SK-N-MC (cell line): ENCODE measurements around the gene CKLF.

Source experiments
- DNase-seq: peaks from one replicate; pipeline ENCODE4 v3.0.0-alpha.2; 2011; ENCODE audit warnings: low read depth, low spot score
- H3K27ac ChIP-seq: fragments of 200-600 bp; sonication (generic); 2 replicates; pipeline ENCODE4 v1.5.1; 2016; ENCODE audit warnings: mixed run types
- H3K36me3 ChIP-seq: fragments of 200-600 bp; sonication (generic); 2 replicates; pipeline ENCODE4 v1.6.1; 2017; ENCODE audit warnings: antibody characterized with exemption, low read length, mixed read lengths; ENCODE audit not compliant: insufficient read depth
- H3K4me3 ChIP-seq: fragments of 200-600 bp; sonication (generic); 2 replicates; pipeline ENCODE4 v1.5.1; 2016
- H3K9ac ChIP-seq: fragments of 200-600 bp; sonication (generic); 2 replicates; pipeline ENCODE4 v1.8.0; 2017; ENCODE audit warnings: mixed run types, mixed read lengths; ENCODE audit not compliant: insufficient read length
- H3K9me3 ChIP-seq: fragments of 200-600 bp; sonication (generic); 2 replicates; pipeline ENCODE4 v1.6.1; 2017; ENCODE audit warnings: low read depth, mild to moderate bottlenecking, antibody characterized with exemption, low read length, moderate library complexity, mixed read lengths
- EZH2 ChIP-seq: fragments of 200-600 bp; sonication (generic); IDR thresholded peaks from one replicate; pipeline ENCODE4 v1.6.1; 2017; ENCODE audit warnings: antibody characterized with exemption
- FOXP2 ChIP-seq: optimal IDR thresholded peaks from 2 replicates; pipeline ENCODE3; 2011; ENCODE audit warnings: mild to moderate bottlenecking, moderate library complexity; ENCODE audit not compliant: insufficient read depth; ENCODE audit errors: extremely low read length, control extremely low read depth
- POLR2AphosphoS5 ChIP-seq: IDR thresholded peaks from 2 replicates; pipeline ENCODE4 v1.6.1; 2012; ENCODE audit warnings: mild to moderate bottlenecking, low read depth, low read length, borderline replicate concordance

CKLF gene

GRCh38 chr16:66516509-66516807 lies 35.9 kb upstream of the CKLF start:
- H3K9ac ChIP-seq: no peak overlapping the region
- no peaks in the 10 kb centered on the region for H3K36me3 ChIP-seq
- H3K27ac ChIP-seq: no peak overlapping the region
- DNase-seq: no peak
- H3K9me3 ChIP-seq: no peaks in the 10 kb centered on the region
- TF ChIP-seq FOXP2 (no peak), POLR2AphosphoS5 (no peak), EZH2 (no peak)
- H3K4me3 ChIP-seq: no peak overlapping the region

- no peak overlapping the region for H3K4me3 ChIP-seq
- no peaks in the 10 kb centered on the region for H3K9me3 ChIP-seq
- TF ChIP-seq FOXP2 (no peak), EZH2 (no peak), POLR2AphosphoS5 (no peak)
- no peak overlapping the region for H3K9ac ChIP-seq
- 0 out of 2 replicates have a peak overlapping the region, but pooled peaks have one; percentile 46 for H3K27ac ChIP-seq
- no peaks in the 10 kb centered on the region for H3K36me3 ChIP-seq
- DNase-seq: no peak
Observed at GRCh38 chr16:66516808-66517585, 35.4 kb upstream of the CKLF start.

- no peaks in the 10 kb centered on the region for H3K9me3 ChIP-seq
- H3K36me3 ChIP-seq: no peaks in the 10 kb centered on the region
- H3K9ac ChIP-seq: no peak overlapping the region
- no peak for TF ChIP-seq EZH2
- no peak for TF ChIP-seq POLR2AphosphoS5
- no peak for TF ChIP-seq FOXP2
- H3K27ac ChIP-seq: 0 out of 2 replicates have a peak overlapping the region, but pooled peaks have one; percentile 46
- H3K4me3 ChIP-seq: no peak overlapping the region
- no peak for DNase-seq
Observed at GRCh38 chr16:66517586-66518263, 34.7 kb upstream of the CKLF start.

GRCh38 chr16:66519482-66520373 lies 32.6 kb upstream of the CKLF start:
- Histone ChIP-seq H3K9ac (no peak overlapping the region), H3K27ac (no peak overlapping the region), H3K36me3 (no peaks in the 10 kb centered on the region), H3K4me3 (no peak overlapping the region), H3K9me3 (no peaks in the 10 kb centered on the region)
- TF ChIP-seq FOXP2 (no peak), EZH2 (no peak), POLR2AphosphoS5 (no peak)
- DNase-seq: no peak

- no peak overlapping the region for H3K9ac ChIP-seq
Observed at GRCh38 chr16:66520406-66521170, 31.8 kb upstream of the CKLF start.

GRCh38 chr16:66521252-66521713 lies 31.1 kb upstream of the CKLF start:
- Histone ChIP-seq H3K27ac (no peak overlapping the region), H3K9me3 (no peaks in the 10 kb centered on the region), H3K36me3 (no peaks in the 10 kb centered on the region), H3K9ac (no peak overlapping the region), H3K4me3 (no peak overlapping the region)
- no peak for DNase-seq
- TF ChIP-seq POLR2AphosphoS5: no peak
- no peak for TF ChIP-seq EZH2
- no peak for TF ChIP-seq FOXP2

More at GRCh38 chr16:66520406-66521170, 31.8 kb upstream of the CKLF start:
- DNase-seq: no peak
- H3K36me3 ChIP-seq: no peaks in the 10 kb centered on the region
- no peak for TF ChIP-seq FOXP2
- no peak for TF ChIP-seq EZH2
- TF ChIP-seq POLR2AphosphoS5: no peak
- no peak overlapping the region for H3K4me3 ChIP-seq
- no peaks in the 10 kb centered on the region for H3K9me3 ChIP-seq
- H3K27ac ChIP-seq: no peak overlapping the region

- Histone ChIP-seq H3K27ac (no peak overlapping the region), H3K9ac (no peak overlapping the region), H3K4me3 (no peak overlapping the region), H3K36me3 (no peaks in the 10 kb centered on the region), H3K9me3 (no peaks in the 10 kb centered on the region)
- DNase-seq: no peak
- TF ChIP-seq FOXP2 (no peak), EZH2 (no peak), POLR2AphosphoS5 (no peak)
Observed at GRCh38 chr16:66521951-66522771, 30.2 kb upstream of the CKLF start.
